ENCODE results near the gene CNTNAP5. TPM values are rescaled to one million over a fixed set of nuclear protein-coding genes. Genes with fewer than 3 reads are reported as not detected.

CNTNAP5 gene
- total and polyA plus RNA-seq, 9 of the 15 experiments (the other 6 are each of a cell fraction or from before 2014, with no cell fraction given), result not detected

- no peak for TF ChIP-seq SMAD4 (CRISPR knock-in tag; conservative IDR thresholded peaks at IDR 0.05)
- no peak for TF ChIP-seq ARID2 (IDR thresholded peaks at IDR 0.05)
- no peak for TF ChIP-seq ZNF589 (CRISPR knock-in tag; IDR thresholded peaks at IDR 0.05; ENCODE audit: low read depth)
- no peak for TF ChIP-seq RFX5 (IDR thresholded peaks at IDR 0.05; ENCODE audit: low read depth, low read length)
These were observed 561.1 kb downstream of the CNTNAP5 start (continued) for GRCh38 chr2:124586210-124586609.

DNA sequence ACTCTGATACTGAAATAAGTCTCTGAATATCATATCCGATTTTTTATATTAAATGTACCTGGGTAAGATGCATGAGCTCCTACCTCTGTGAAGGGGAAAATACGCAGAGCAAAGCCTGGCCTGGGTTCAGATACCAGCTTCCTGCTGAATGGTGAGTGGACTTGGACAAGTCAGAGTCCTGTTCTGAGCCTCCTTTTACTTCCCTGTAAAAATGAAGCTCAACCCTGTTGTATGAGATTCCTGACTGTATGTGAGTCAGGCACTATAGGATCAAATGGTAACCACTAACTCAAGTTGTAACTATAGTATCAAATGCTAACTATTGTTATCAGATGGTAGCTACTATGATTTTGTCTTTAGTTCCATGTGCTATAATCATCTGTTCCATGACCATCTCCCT is 561.7 kb downstream of the CNTNAP5 start:
- Histone ChIP-seq H3K27me3 (ENCODE audit: control insufficient read depth in 2 of 2, insufficient read depth in 2 of 2, low read length in 2 of 2) (no peaks in the 10 kb centered on the region), H3K4me1 (replicated peaks in 1 of 2; ENCODE audit: control insufficient read depth in 2 of 2, insufficient read depth in 2 of 2, low read length in 2 of 2) (no peaks in the 10 kb centered on the region), H2AFZ (ENCODE audit: low read depth, low read length) (no peak overlapping the region), H3K4me2 (ENCODE audit: insufficient read depth, low read length) (no peak overlapping the region), H3K36me3 (ENCODE audit: control insufficient read depth, insufficient read depth, low read length) (no peaks in the 10 kb centered on the region), H4K20me1 (replicated peaks; ENCODE audit: control insufficient read depth, insufficient read depth, low read length) (no peaks in the 10 kb centered on the region), H3K9me3 (replicated peaks; ENCODE audit: control insufficient read depth, insufficient read depth, low read depth, low read length) (no peaks in the 10 kb centered on the region), H3K79me2 (ENCODE audit: control insufficient read depth, insufficient read depth, low read length) (no peaks in the 10 kb centered on the region), H3K4me3 (no peak overlapping the region), H3K9ac (ENCODE audit: insufficient read depth in 1 of 2, low read depth in 2 of 2, low read length in 2 of 2) (no peak overlapping the region), H3K27ac (ENCODE audit: extremely low read depth, low read depth, low read length) (no peak overlapping the region), H3K9me1 (ENCODE audit: control insufficient read depth, insufficient read depth, low read length) (no peaks in the 10 kb centered on the region)
- in situ Hi-C loops (cut with MboI) (no loop called here), intact Hi-C loops (cut with micrococcal nuclease) (no loop called here)
- FAIRE-seq (no peak), ATAC-seq (no peak), DNase-seq (ENCODE audit: extremely low read depth in 1 of 4, low spot score in 3 of 4) (no peak)
- WGBS (ENCODE audit: insufficient coverage, low coverage, missing lambda C conversion rate), result 0% methylated on average over 2 of the region's 2 CpGs
- no TSS peak for BruUV-seq (replicated peaks)
- ChIA-PET CTCF (ENCODE audit: low intra/inter-chr PET ratio) (no interaction called here), POLR2A (no interaction called here)
- TF ChIP-seq KAT7 (CRISPR knock-in tag; IDR thresholded peaks at IDR 0.05; ENCODE audit: borderline replicate concordance) (no peak), BACH1 (tag; IDR thresholded peaks at IDR 0.05) (no peak), CTCFL (IDR thresholded peaks at IDR 0.05; ENCODE audit: borderline replicate concordance, insufficient read depth, low read depth, low read length, poor library complexity, severe bottlenecking) (no peak), ZBTB1 (CRISPR knock-in tag; IDR thresholded peaks at IDR 0.05; ENCODE audit: borderline replicate concordance, low read depth) (no peak)
- TF ChIP-seq, protein P1, sequence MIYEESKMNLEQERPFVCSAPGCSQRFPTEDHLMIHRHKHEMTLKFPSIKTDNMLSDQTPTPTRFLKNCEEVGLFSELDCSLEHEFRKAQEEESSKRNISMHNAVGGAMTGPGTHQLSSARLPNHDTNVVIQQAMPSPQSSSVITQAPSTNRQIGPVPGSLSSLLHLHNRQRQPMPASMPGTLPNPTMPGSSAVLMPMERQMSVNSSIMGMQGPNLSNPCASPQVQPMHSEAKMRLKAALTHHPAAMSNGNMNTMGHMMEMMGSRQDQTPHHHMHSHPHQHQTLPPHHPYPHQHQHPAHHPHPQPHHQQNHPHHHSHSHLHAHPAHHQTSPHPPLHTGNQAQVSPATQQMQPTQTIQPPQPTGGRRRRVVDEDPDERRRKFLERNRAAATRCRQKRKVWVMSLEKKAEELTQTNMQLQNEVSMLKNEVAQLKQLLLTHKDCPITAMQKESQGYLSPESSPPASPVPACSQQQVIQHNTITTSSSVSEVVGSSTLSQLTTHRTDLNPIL (CRISPR knock-in tag; IDR thresholded peaks at IDR 0.05), result no peak
- TF ChIP-seq, protein P2, sequence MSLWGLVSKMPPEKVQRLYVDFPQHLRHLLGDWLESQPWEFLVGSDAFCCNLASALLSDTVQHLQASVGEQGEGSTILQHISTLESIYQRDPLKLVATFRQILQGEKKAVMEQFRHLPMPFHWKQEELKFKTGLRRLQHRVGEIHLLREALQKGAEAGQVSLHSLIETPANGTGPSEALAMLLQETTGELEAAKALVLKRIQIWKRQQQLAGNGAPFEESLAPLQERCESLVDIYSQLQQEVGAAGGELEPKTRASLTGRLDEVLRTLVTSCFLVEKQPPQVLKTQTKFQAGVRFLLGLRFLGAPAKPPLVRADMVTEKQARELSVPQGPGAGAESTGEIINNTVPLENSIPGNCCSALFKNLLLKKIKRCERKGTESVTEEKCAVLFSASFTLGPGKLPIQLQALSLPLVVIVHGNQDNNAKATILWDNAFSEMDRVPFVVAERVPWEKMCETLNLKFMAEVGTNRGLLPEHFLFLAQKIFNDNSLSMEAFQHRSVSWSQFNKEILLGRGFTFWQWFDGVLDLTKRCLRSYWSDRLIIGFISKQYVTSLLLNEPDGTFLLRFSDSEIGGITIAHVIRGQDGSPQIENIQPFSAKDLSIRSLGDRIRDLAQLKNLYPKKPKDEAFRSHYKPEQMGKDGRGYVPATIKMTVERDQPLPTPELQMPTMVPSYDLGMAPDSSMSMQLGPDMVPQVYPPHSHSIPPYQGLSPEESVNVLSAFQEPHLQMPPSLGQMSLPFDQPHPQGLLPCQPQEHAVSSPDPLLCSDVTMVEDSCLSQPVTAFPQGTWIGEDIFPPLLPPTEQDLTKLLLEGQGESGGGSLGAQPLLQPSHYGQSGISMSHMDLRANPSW (CRISPR knock-in tag; IDR thresholded peaks at IDR 0.05), result no peak
- TF ChIP-seq, protein P3, sequence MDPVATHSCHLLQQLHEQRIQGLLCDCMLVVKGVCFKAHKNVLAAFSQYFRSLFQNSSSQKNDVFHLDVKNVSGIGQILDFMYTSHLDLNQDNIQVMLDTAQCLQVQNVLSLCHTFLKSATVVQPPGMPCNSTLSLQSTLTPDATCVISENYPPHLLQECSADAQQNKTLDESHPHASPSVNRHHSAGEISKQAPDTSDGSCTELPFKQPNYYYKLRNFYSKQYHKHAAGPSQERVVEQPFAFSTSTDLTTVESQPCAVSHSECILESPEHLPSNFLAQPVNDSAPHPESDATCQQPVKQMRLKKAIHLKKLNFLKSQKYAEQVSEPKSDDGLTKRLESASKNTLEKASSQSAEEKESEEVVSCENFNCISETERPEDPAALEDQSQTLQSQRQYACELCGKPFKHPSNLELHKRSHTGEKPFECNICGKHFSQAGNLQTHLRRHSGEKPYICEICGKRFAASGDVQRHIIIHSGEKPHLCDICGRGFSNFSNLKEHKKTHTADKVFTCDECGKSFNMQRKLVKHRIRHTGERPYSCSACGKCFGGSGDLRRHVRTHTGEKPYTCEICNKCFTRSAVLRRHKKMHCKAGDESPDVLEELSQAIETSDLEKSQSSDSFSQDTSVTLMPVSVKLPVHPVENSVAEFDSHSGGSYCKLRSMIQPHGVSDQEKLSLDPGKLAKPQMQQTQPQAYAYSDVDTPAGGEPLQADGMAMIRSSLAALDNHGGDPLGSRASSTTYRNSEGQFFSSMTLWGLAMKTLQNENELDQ (CRISPR knock-in tag; IDR thresholded peaks at IDR 0.05; ENCODE audit: borderline replicate concordance), result no peak

All from K562 (cell line).